Measurements from ENCODE around the gene MMP7. TPM values are rescaled to one million over a fixed set of nuclear protein-coding genes. Genes with fewer than 3 reads are reported as not detected.
"Not testable (repeated sequence)": the region's sequence is repeated elsewhere in the genome, so short reads cannot be mapped to it uniquely, and the experiment has no call there.

Gene MMP7
- total RNA-seq, 2 donors from 2014 or later = not detected

- no peak for ATAC-seq (replicated peaks in 1 of 2)
- Mint-ChIP-seq H3K27me3 (ENCODE audit: low read depth) (peaks cover 6% of the 10 kb centered on the region), H3K4me3 (no peak overlapping the region), H3K27ac (no peak overlapping the region), H3K9me3 (no peaks in the 10 kb centered on the region), H3K36me3 (ENCODE audit: insufficient read depth in 2 of 2) (no peaks in the 10 kb centered on the region), H3K4me1 (ENCODE audit: low read depth) (peaks cover 2% of the 10 kb centered on the region)
- DNase-seq = no peak
These were observed 2.9 kb downstream of the MMP7 start for GRCh38 chr11:102527684-102528083.

GRCh38 chr11:102527041-102527440 is 3.5 kb downstream of the MMP7 start:
- DNase-seq (no peak), ATAC-seq (replicated peaks in 1 of 2) (no peak)
- H3K27ac Mint-ChIP-seq = no peak overlapping the region
- H3K27me3 Mint-ChIP-seq (ENCODE audit: low read depth) = peaks cover 12% of the 10 kb centered on the region
- H3K4me3 Mint-ChIP-seq = no peak overlapping the region
- no peaks in the 10 kb centered on the region for H3K9me3 Mint-ChIP-seq
- H3K36me3 Mint-ChIP-seq (ENCODE audit: insufficient read depth in 2 of 2) = no peaks in the 10 kb centered on the region
- H3K4me1 Mint-ChIP-seq (ENCODE audit: low read depth) = peaks cover 6% of the 10 kb centered on the region

GRCh38 chr11:102523887-102524286 is 6.7 kb downstream of the MMP7 start:
- Mint-ChIP-seq H3K4me3 (no peak overlapping the region), H3K4me1 (ENCODE audit: low read depth) (peaks cover 6% of the 10 kb centered on the region), H3K9me3 (no peaks in the 10 kb centered on the region), H3K27ac (no peak overlapping the region), H3K36me3 (ENCODE audit: insufficient read depth in 2 of 2) (no peaks in the 10 kb centered on the region), H3K27me3 (ENCODE audit: low read depth) (peaks cover 29% of the 10 kb centered on the region)
- no peak for ATAC-seq (replicated peaks in 1 of 2)
- DNase-seq = no peak

- ATAC-seq (replicated peaks in 1 of 2) (no peak), DNase-seq (no peak)
- no peaks in the 10 kb centered on the region for H3K9me3 Mint-ChIP-seq
- H3K27ac Mint-ChIP-seq = no peak overlapping the region
- H3K36me3 Mint-ChIP-seq (ENCODE audit: insufficient read depth in 2 of 2) = no peaks in the 10 kb centered on the region
- peaks cover 30% of the 10 kb centered on the region for H3K27me3 Mint-ChIP-seq (ENCODE audit: low read depth)
- peaks cover 6% of the 10 kb centered on the region for H3K4me1 Mint-ChIP-seq (ENCODE audit: low read depth)
- no peak overlapping the region for H3K4me3 Mint-ChIP-seq
These were observed 7.4 kb downstream of the MMP7 start for GRCh38 chr11:102523189-102523570.

GRCh38 chr11:102522312-102523188 is 8.0 kb downstream of the MMP7 start:
- Mint-ChIP-seq H3K27me3 (ENCODE audit: low read depth) (peaks cover 30% of the 10 kb centered on the region), H3K27ac (peak overlapping the region; percentile 34), H3K4me1 (ENCODE audit: low read depth) (peaks cover 6% of the 10 kb centered on the region), H3K36me3 (ENCODE audit: insufficient read depth in 2 of 2) (no peaks in the 10 kb centered on the region), H3K9me3 (no peaks in the 10 kb centered on the region), H3K4me3 (no peak overlapping the region)
- ATAC-seq (replicated peaks in 1 of 2) (no peak), DNase-seq (no peak)

GRCh38 chr11:102521121-102521520 is 9.4 kb downstream of the MMP7 start:
- Mint-ChIP-seq H3K4me3 (no peak overlapping the region), H3K27me3 (ENCODE audit: low read depth) (peaks cover 30% of the 10 kb centered on the region), H3K4me1 (ENCODE audit: low read depth) (peaks cover 6% of the 10 kb centered on the region), H3K36me3 (ENCODE audit: insufficient read depth in 2 of 2) (no peaks in the 10 kb centered on the region), H3K9me3 (no peaks in the 10 kb centered on the region), H3K27ac (no peak overlapping the region)
- ATAC-seq (replicated peaks in 1 of 2) (no peak), DNase-seq (no peak)

GRCh38 chr11:102520514-102520913 is 10.0 kb downstream of the MMP7 start:
- H3K27ac Mint-ChIP-seq = no peak overlapping the region
- H3K4me3 Mint-ChIP-seq = no peak overlapping the region
- H3K36me3 Mint-ChIP-seq (ENCODE audit: insufficient read depth in 2 of 2) = no peaks in the 10 kb centered on the region
- H3K9me3 Mint-ChIP-seq = no peaks in the 10 kb centered on the region
- H3K4me1 Mint-ChIP-seq (ENCODE audit: low read depth) = peaks cover 6% of the 10 kb centered on the region
- DNase-seq (no peak), ATAC-seq (replicated peaks in 1 of 2) (no peak)
- H3K27me3 Mint-ChIP-seq (ENCODE audit: low read depth) = peaks cover 30% of the 10 kb centered on the region

GRCh38 chr11:102518296-102519094 is 12.1 kb downstream of the MMP7 start:
- no peaks in the 10 kb centered on the region for H3K9me3 Mint-ChIP-seq

GRCh38 chr11:102517670-102518069 is 12.9 kb downstream of the MMP7 start:
- Mint-ChIP-seq H3K4me1 (ENCODE audit: low read depth) (peaks cover 4% of the 10 kb centered on the region), H3K9me3 (no peaks in the 10 kb centered on the region), H3K4me3 (no peak overlapping the region), H3K27ac (no peak overlapping the region), H3K27me3 (ENCODE audit: low read depth) (peaks cover 24% of the 10 kb centered on the region), H3K36me3 (ENCODE audit: insufficient read depth in 2 of 2) (no peaks in the 10 kb centered on the region)
- ATAC-seq (replicated peaks in 1 of 2) (no peak), DNase-seq (no peak)

More at GRCh38 chr11:102518296-102519094, 12.1 kb downstream of the MMP7 start:
- no peak for DNase-seq
- no peak for ATAC-seq (replicated peaks in 1 of 2)
- Mint-ChIP-seq H3K4me3 (no peak overlapping the region), H3K36me3 (ENCODE audit: insufficient read depth in 2 of 2) (no peaks in the 10 kb centered on the region), H3K27ac (no peak overlapping the region), H3K4me1 (ENCODE audit: low read depth) (peaks cover 6% of the 10 kb centered on the region), H3K27me3 (ENCODE audit: low read depth) (peaks cover 25% of the 10 kb centered on the region)

GRCh38 chr11:102516179-102516578 is 14.4 kb downstream of the MMP7 start:
- ATAC-seq (replicated peaks in 1 of 2) (no peak), DNase-seq (no peak)
- Mint-ChIP-seq H3K27me3 (ENCODE audit: low read depth) (peaks cover 18% of the 10 kb centered on the region), H3K4me3 (no peak overlapping the region), H3K27ac (no peak overlapping the region), H3K4me1 (ENCODE audit: low read depth) (no peaks in the 10 kb centered on the region), H3K36me3 (ENCODE audit: insufficient read depth in 2 of 2) (no peaks in the 10 kb centered on the region), H3K9me3 (no peaks in the 10 kb centered on the region)

- no peak for DNase-seq
- H3K36me3 Mint-ChIP-seq (ENCODE audit: insufficient read depth in 2 of 2) = no peaks in the 10 kb centered on the region
- peaks cover under 1% of the 10 kb centered on the region for H3K27me3 Mint-ChIP-seq (ENCODE audit: low read depth)
- no peak for ATAC-seq (replicated peaks in 1 of 2)
- H3K4me1 Mint-ChIP-seq (ENCODE audit: low read depth) = no peaks in the 10 kb centered on the region
- H3K4me3 Mint-ChIP-seq = no peak overlapping the region
- no peaks in the 10 kb centered on the region for H3K9me3 Mint-ChIP-seq
- no peak overlapping the region for H3K27ac Mint-ChIP-seq
These were observed 16.7 kb downstream of the MMP7 start for GRCh38 chr11:102513869-102514268.

- DNase-seq (no peak), ATAC-seq (replicated peaks in 1 of 2) (no peak)
- no peaks in the 10 kb centered on the region for H3K36me3 Mint-ChIP-seq (ENCODE audit: insufficient read depth in 2 of 2)
- no peaks in the 10 kb centered on the region for H3K9me3 Mint-ChIP-seq
- H3K4me1 Mint-ChIP-seq (ENCODE audit: low read depth) = no peaks in the 10 kb centered on the region
- H3K27me3 Mint-ChIP-seq (ENCODE audit: low read depth) = peaks cover 7% of the 10 kb centered on the region
- H3K4me3 Mint-ChIP-seq = no peak overlapping the region
- no peak overlapping the region for H3K27ac Mint-ChIP-seq
These were observed 20.0 kb downstream of the MMP7 start for GRCh38 chr11:102510439-102511135.

- H3K4me3 Mint-ChIP-seq; H3K4me1 Mint-ChIP-seq (ENCODE audit: low read depth); H3K27ac Mint-ChIP-seq; DNase-seq; ATAC-seq (replicated peaks in 1 of 2); H3K36me3 Mint-ChIP-seq (ENCODE audit: insufficient read depth in 2 of 2); H3K9me3 Mint-ChIP-seq: not testable (repeated sequence)
- H3K27me3 Mint-ChIP-seq (ENCODE audit: low read depth) = peaks cover 20% of the 10 kb centered on the region
These were observed 27.7 kb downstream of the MMP7 start for GRCh38 chr11:102502831-102503230.

Data from activated T-cell treated with anti-CD3 and anti-CD28 coated beads, Interleukin-2, amount 50 U/mL, for 72 hours (primary cell).